HL-60 (cell line): ENCODE data around the gene CHI3L1.

Experiments
- CTCF ChIP-seq: IDR thresholded peaks from one replicate; pipeline ENCODE4 v1.5.1; 2011; ENCODE audit warnings: low read length, control low read depth, inconsistent platforms; ENCODE audit not compliant: insufficient read depth
- GABPA ChIP-seq: IDR thresholded peaks from 2 replicates; pipeline ENCODE4 v1.6.1; 2012; ENCODE audit warnings: low read depth
- POLR2AphosphoS5 ChIP-seq: IDR thresholded peaks from 2 replicates; pipeline ENCODE4 v1.6.1; 2012; ENCODE audit warnings: low read depth
- REST ChIP-seq: IDR thresholded peaks from 2 replicates; pipeline ENCODE4 v1.6.1; 2012; ENCODE audit warnings: low read depth; ENCODE audit not compliant: insufficient replicate concordance
- SPI1 ChIP-seq: IDR thresholded peaks from 2 replicates; pipeline ENCODE4 v1.6.1; 2012; ENCODE audit warnings: low read depth, mild to moderate bottlenecking, borderline replicate concordance

DNA sequence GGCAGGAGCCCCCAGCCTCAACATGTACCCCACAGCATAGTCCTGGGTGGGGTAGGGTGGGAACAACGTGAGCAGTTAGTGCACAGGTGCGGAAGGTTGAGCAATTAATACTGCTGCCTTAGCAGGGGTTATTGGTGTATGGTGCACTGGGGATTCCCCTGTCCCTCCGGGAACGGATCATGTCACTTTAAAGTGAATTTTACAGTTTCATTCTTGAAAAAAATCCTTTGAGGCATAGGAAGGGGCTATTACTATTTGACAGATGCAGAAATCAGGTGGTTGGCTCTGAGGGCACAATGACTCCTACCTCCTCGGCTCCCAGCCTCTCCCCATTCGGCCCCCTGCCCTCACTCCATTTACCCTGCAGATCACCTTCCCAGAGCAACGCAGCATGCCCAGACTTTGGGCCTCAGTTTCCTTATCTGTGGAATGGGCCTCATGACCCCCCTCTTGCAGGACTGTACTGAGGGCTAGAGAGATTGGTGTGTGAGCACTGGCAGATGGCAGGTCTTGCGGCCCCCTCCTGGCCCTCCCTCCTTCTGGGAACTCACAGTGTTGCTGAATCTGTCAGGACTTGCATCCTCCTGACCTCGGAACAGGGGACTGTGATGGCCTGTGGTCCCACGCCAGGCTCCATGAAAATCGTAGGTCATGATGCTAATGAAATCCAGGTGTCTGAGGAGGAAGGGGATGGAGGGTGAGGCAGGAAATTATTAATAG, 5.7 kb downstream of the CHI3L1 start:
- TF ChIP-seq CTCF (no peak), REST (no peak), POLR2AphosphoS5 (no peak), GABPA (no peak), SPI1 (no peak)
